Frontal cortex (tissue), 4 donors: Measurements from ENCODE around the gene CFAP157. TPM values are rescaled to one million over a fixed set of nuclear protein-coding genes. Genes with fewer than 3 reads are reported as not detected.

ENCODE experiments used
- DNase-seq, 2 donors: peaks; one replicate each; pipeline ENCODE4 v3.0.0; 2012; ENCODE audit warnings: low spot score in 2 of 2
- FAIRE-seq: peaks from 2 replicates; lab custom pipeline; 2012; peaks lifted over from hg19 to GRCh38; lab: Jason Lieb, UNC
- total RNA-seq: library from RNA; depleted of rRNA; stranded (reverse); fragments of >200 nt; gene quantifications from one replicate; pipeline ENCODE4 v1.2.3, GENCODE V29; 2014
- donor health status: control.
- donor health status: control.
- donor health status: control.

CFAP157 gene
- total RNA-seq, 1 donor from 2014 or later, result not detected

GRCh38 chr9:127690735-127691134, 16.1 kb upstream of the CFAP157 start:
- FAIRE-seq, result no peak
- DNase-seq, result no peak

- DNase-seq (no peak), FAIRE-seq (no peak)
These were observed 14.7 kb upstream of the CFAP157 start for GRCh38 chr9:127692071-127692470.

- DNase-seq, result no peak
- FAIRE-seq, result no peak
These were observed 13.6 kb upstream of the CFAP157 start for GRCh38 chr9:127693143-127693542.

GRCh38 chr9:127693697-127694096, 13.1 kb upstream of the CFAP157 start:
- FAIRE-seq (no peak), DNase-seq (no peak)

GRCh38 chr9:127694890-127695720, 11.7 kb upstream of the CFAP157 start:
- DNase-seq (no peak), FAIRE-seq (no peak)

- DNase-seq (no peak), FAIRE-seq (no peak)
These were observed 9.2 kb upstream of the CFAP157 start for GRCh38 chr9:127697575-127697974.

GRCh38 chr9:127698386-127698785, 8.4 kb upstream of the CFAP157 start:
- no peak for FAIRE-seq
- no peak for DNase-seq

GRCh38 chr9:127698985-127699670, 7.7 kb upstream of the CFAP157 start:
- FAIRE-seq, result peak; percentile 40
- DNase-seq, result peak; percentile 81 to 92

- FAIRE-seq (no peak), DNase-seq (no peak)
These were observed 6.6 kb upstream of the CFAP157 start for GRCh38 chr9:127700140-127700539.

- FAIRE-seq (no peak), DNase-seq (no peak)
These were observed 6.1 kb upstream of the CFAP157 start for GRCh38 chr9:127700594-127701255.

- FAIRE-seq (no peak), DNase-seq (no peak)
These were observed 3.4 kb upstream of the CFAP157 start for GRCh38 chr9:127703289-127703946.

GRCh38 chr9:127705577-127706379, 1.0 kb upstream of the CFAP157 start:
- FAIRE-seq, result no peak
- DNase-seq, result no peak

- FAIRE-seq, result no peak
- DNase-seq, result no peak
These were observed 978 bp downstream of the CFAP157 start for GRCh38 chr9:127707766-127708165.

- DNase-seq, result no peak
- no peak for FAIRE-seq
These were observed 2.3 kb downstream of the CFAP157 start for GRCh38 chr9:127708952-127709587.

- FAIRE-seq (no peak), DNase-seq (no peak)
These were observed 3.5 kb downstream of the CFAP157 start for GRCh38 chr9:127710204-127710783.

GRCh38 chr9:127711226-127711701, 4.5 kb downstream of the CFAP157 start:
- FAIRE-seq, result no peak
- DNase-seq, result no peak

- no peak for DNase-seq
These were observed 5.1 kb downstream of the CFAP157 start for GRCh38 chr9:127711831-127712274.

GRCh38 chr9:127712371-127712770, 5.6 kb downstream of the CFAP157 start:
- DNase-seq, result no peak
- FAIRE-seq, result no peak

More at GRCh38 chr9:127711831-127712274, 5.1 kb downstream of the CFAP157 start:
- no peak for FAIRE-seq
